ENCODE measurements around the gene SFT2D3. TPM values are rescaled to one million over a fixed set of nuclear protein-coding genes. Genes with fewer than 3 reads are reported as not detected.

SFT2D3 gene
- total RNA-seq, 4 donors from 2014 or later: 6.8 to 13.7 (median 8.3) TPM

- no peaks in the 10 kb centered on the region for H3K9me3 ChIP-seq
- H3K27ac ChIP-seq: peak overlapping the region; percentile 81 to 91 (median 86)
- 81% methylated on average over 14 of the region's 24 CpGs; no CpG with 5 or more reads in 1 of the 2 donors for WGBS, 2 donors (ENCODE audit: low coverage in 1 of 2)
- no peaks in the 10 kb centered on the region for H3K27me3 ChIP-seq
- TF ChIP-seq EP300 (IDR thresholded peaks at IDR 0.05; ENCODE audit: low read depth): no peak
- no peak for TF ChIP-seq CTCF (IDR thresholded peaks at IDR 0.05)
- in situ Hi-C loops (cut with MboI; ENCODE audit: low pct_ligation_motif_present in 1 of 4, low pct_unique_long_range_greater_than_20kb in 1 of 4, low sequenced_read_pairs in 3 of 4) (no loop called here), intact Hi-C loops (cut with DNase I; ENCODE audit: low total_unique reads) (loop anchor here (2.0 kb wide), 1 partner anchor 21 kb away; the partner anchor contains the start of gene LIMS2)
- no peak overlapping the region for H3K4me3 ChIP-seq
- no peak for DNase-seq
- no peaks in the 10 kb centered on the region for H3K36me3 ChIP-seq
- peaks cover 41 to 71% (median 49%) of the 10 kb centered on the region in 4 donors for H3K4me1 ChIP-seq
Observed at GRCh38 chr2:127654084-127654837, 47.0 kb upstream of the SFT2D3 start.

- in situ Hi-C loops (cut with MboI; ENCODE audit: low pct_ligation_motif_present in 1 of 4, low pct_unique_long_range_greater_than_20kb in 1 of 4, low sequenced_read_pairs in 3 of 4): no loop called here
- H3K4me1 ChIP-seq: peaks cover 36 to 71% (median 47%) of the 10 kb centered on the region in 4 donors
- no peak overlapping the region for H3K4me3 ChIP-seq
- H3K36me3 ChIP-seq: no peaks in the 10 kb centered on the region
- DNase-seq: no peak
- 76% methylated on average over 4 of the region's 8 CpGs; no CpG with 5 or more reads in 1 of the 2 donors for WGBS, 2 donors (ENCODE audit: low coverage in 1 of 2)
- no peaks in the 10 kb centered on the region for H3K27me3 ChIP-seq
- no peak for TF ChIP-seq EP300 (IDR thresholded peaks at IDR 0.05; ENCODE audit: low read depth)
- no peak for TF ChIP-seq CTCF (IDR thresholded peaks at IDR 0.05)
- no peak for TF ChIP-seq POLR2AphosphoS5 (IDR thresholded peaks at IDR 0.05)
- no peak for TF ChIP-seq POLR2A (IDR thresholded peaks at IDR 0.05)
- H3K27ac ChIP-seq: peak overlapping the region; percentile 81 to 91 (median 86)
- intact Hi-C loops (cut with DNase I; ENCODE audit: low total_unique reads): loop anchor here (2.0 kb wide), 1 partner anchor 20 kb away; the partner anchor contains the start of gene LIMS2
- H3K9me3 ChIP-seq: no peaks in the 10 kb centered on the region
Observed at GRCh38 chr2:127654838-127655175, 46.5 kb upstream of the SFT2D3 start.

- intact Hi-C loops (cut with DNase I; ENCODE audit: low total_unique reads) (loop anchor here (2.0 kb wide), 1 partner anchor 19 kb away; the partner anchor contains the start of gene LIMS2), in situ Hi-C loops (cut with MboI; ENCODE audit: low pct_ligation_motif_present in 1 of 4, low pct_unique_long_range_greater_than_20kb in 1 of 4, low sequenced_read_pairs in 3 of 4) (no loop called here)
- peaks cover 30 to 68% (median 46%) of the 10 kb centered on the region in 4 donors for H3K4me1 ChIP-seq
- no peak overlapping the region for H3K4me3 ChIP-seq
- H3K9me3 ChIP-seq: no peaks in the 10 kb centered on the region
- no peaks in the 10 kb centered on the region for H3K36me3 ChIP-seq
- DNase-seq: no peak
- TF ChIP-seq EP300 (IDR thresholded peaks at IDR 0.05; ENCODE audit: low read depth) (no peak), POLR2AphosphoS5 (IDR thresholded peaks at IDR 0.05) (no peak), POLR2A (IDR thresholded peaks at IDR 0.05) (no peak), CTCF (IDR thresholded peaks at IDR 0.05) (no peak)
- peak overlapping the region; percentile 81 to 91 (median 86) for H3K27ac ChIP-seq
- WGBS, 2 donors (ENCODE audit: low coverage in 1 of 2): 67 to 79% methylated on average over 4 to 16 of the region's 16 CpGs
- no peaks in the 10 kb centered on the region for H3K27me3 ChIP-seq
Observed at GRCh38 chr2:127655209-127656073, 45.9 kb upstream of the SFT2D3 start.

Measured in transverse colon (tissue), 4 donors.